GM19397 (cell line): ENCODE results near the gene CCDC47.

ENCODE experiments used
- ATAC-seq: cut with Tn5 transposase; IDR thresholded peaks from one replicate; pipeline ENCODE4 v1.9.1; 2021; ENCODE audit warnings: mild to moderate bottlenecking, moderate library complexity; ENCODE audit not compliant: unreplicated experiment

CCDC47 gene

DNA sequence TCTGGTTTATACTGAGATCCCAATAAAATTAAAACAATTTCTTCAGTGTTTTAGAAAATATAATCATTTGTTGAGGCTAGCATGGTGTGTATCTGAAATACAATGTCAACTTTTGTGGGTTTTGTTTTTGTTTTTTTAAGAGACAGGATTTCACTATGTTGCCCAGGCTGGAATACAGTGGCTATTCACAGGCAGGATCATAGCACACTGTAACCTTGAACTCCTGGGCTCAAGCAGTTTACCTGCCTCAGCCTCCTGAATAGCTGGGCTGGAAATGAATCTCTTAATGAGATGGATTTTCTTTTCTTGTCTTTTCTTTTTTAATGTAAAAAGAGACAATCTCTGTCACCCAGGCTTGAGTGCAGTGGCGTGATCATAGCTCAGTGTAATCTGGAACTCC is 12.7 kb upstream of the CCDC47 start:
- no peak for ATAC-seq

DNA sequence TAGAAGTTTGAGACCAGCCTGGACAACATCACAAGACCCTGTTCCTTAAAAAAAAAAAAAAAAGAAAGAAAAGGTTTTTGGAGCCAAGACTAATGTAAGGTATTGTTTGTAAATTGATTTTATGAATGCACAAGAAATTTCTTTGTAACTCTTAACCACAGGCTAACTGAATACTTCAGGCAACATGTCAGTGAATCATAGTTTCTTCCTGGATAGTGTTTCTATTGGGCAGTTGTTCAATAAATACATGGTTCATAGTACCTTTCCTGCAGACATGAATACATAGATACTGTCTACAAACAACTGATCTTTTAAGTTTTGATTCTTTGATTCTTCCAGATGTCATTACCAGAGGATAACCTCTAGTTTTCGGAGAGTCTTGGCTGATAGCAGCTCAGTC is 12.2 kb upstream of the CCDC47 start:
- no peak for ATAC-seq

DNA sequence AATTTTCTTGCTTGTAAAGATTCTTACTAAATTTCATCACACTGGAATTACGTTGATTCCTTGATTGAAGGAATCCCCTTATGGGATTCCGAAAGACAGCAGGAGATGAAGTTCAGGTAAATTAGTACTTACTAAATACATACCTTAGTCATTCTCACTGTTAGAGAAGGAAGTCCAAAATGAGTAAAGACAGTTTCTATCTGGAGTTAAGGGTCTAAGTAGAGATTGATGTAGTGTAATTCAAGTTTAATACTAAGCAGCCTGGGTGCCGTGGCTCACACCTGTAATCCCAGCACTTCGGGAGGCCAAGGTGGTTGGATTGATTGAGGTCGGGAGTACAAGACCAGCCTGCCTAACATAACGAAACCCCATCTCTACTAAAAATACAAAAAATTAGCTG is 10.1 kb upstream of the CCDC47 start:
- ATAC-seq = no peak

DNA sequence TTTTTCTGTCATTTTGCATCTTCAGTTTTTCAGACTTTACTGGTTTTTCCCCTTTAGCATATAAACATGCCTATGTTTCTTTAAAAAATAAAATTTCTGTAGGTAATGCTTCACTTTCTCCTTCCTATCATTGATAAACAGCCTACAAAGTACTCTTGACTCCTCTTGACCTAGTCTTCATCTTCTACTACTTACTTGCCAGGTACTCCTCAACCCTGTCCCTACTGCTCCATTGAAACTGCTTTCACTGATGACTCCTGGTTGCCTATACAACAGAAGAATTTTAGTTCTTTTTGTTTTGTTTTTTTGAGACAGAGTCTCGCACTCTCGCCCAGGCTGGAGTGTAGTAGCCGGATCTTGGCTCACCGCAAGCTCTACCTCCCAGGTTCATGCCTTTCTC is 7.5 kb upstream of the CCDC47 start:
- no peak for ATAC-seq

DNA sequence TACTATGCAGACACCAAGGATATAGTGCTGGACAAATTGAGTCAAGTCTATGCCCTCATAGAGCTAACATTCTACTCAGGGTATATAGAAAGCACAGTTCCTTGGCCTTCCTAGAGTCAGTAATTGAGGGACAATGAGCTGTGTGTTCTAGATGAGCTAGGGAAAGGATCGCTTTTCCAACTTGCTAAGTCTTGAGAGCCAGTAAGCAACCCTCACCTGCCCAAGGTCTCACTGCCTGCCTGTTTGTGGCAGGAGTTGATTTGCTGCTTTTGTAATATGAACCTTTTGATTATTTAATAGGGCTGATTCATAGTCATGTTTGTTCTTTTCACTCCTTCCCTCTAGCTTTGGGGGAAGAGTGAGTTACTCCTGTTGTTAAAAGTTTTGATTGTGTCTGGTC is 7.1 kb upstream of the CCDC47 start:
- no peak for ATAC-seq

DNA sequence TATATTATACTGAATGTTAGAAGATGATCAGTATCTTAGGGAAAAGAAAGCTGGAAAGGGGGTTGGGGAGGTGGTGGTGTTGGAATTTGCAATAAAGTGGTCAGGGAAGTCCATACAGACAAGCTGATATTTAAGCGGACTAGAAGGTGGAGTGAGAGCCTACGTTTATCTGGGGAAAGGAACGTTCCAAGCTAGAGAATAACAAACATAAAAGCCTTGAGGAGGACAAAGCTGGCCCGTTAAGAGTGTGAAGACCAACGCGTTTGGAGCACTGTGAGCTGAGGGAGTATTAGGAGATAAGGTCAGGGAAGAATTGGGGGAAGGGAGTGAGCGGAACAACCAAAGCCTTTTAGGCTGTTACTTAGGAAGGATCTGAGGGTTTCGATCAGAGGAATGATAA is 2.0 kb upstream of the CCDC47 start:
- ATAC-seq = no peak

DNA sequence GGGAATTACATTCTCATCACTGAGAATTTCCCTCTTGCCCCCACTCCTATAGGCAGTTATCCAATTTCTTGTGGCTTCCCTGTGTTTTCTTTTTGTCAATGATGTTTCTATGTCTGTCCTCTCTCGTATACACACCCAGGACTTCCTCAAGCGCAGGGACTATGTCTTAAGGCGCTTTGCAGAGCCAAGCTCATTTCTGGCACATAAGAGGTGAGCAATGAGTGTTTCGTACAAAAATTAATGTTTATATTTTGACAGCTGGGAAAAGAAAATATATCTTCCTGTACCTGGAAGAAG is 1.5 kb upstream of the CCDC47 start:
- no peak for ATAC-seq

DNA sequence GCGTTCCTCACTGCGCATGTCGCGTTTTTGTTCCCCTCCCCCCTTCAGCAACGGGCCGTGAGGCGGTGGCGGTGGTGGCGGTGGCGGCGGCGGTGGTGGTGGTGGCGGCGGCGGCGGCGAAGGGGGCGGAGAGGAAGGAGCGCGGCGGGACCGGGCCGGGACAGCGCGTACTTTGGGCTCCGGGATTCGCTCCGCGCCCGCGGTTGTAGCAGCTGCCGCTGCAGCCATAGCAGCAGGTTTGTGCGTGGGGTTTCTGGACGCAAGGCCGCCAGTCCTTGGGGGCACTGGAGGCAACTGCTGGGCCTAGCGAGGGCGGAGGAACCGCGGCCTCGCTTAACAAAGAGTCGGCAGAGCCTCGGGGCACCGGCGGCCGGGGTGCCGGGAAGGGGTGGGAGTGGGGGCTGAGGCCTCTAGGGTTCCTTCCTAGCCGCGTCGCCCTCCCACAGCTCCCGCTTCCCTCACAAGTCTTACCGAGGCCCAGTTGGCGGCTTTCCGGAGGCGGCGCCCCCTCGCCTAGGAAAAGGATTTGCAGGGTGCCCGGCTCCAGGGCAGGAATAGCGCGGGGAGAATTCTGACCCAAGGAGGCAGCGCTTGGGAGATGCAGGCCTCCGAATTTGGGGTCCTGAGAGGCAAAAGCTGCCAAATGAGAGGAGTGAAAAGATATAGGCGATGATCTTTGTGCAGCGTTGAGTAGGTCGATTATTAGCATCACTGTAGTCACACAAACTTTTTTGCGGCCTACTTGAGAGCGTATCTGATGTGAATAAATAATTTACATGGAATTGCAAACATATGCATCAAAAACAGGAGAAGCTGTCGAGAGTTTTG is 958 bp upstream of the CCDC47 start, which contains the start of gene DDX42:
TSS of gene DDX42 (plus strand) at position 30 of the 828 bp plus-strand sequence. CDS start 12,880 bp downstream, outside the sequence.
- peak; percentile 10 for ATAC-seq

DNA sequence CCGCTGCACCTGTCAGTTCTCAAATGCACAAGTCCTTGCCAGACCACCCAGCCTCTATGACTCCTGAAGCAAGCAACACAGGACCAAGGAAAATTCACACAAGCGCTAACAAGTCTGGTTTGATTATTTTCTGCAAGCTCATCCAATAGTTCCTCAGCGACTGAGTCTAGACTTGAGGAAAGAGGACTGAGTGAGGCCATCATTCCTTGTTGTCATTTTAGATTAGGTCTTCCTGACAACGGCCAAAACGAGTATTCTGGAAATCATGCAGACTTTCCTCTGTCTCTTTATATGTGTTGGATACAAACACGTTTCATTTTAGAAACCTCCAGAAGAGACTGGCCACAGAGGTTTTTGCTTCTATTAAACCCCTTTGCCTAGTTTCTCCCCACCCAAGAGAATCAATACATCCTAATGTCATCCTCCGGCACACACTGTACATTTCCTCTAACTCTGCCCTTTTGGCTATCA is 561 bp downstream of the CCDC47 start:
- ATAC-seq = no peak

DNA sequence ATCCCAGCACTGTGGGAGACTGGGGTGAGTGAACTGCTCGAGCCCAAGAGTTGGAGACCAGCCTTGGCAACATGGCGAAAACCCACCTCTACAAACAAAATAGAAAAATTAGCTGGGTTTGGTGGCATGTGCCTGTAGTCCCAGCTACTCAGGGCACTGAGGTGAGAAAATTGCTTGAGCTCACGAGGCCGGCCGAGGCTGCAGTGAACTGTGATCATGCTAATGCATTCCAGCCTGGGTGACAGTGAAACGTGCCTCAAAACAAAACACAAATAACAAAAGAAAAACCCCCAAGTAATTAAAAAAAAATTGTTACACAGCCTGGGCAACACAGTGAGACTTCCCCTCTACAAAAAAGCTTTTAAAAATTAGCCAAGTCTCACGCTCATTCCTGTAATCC is 5.0 kb downstream of the CCDC47 start:
- no peak for ATAC-seq

DNA sequence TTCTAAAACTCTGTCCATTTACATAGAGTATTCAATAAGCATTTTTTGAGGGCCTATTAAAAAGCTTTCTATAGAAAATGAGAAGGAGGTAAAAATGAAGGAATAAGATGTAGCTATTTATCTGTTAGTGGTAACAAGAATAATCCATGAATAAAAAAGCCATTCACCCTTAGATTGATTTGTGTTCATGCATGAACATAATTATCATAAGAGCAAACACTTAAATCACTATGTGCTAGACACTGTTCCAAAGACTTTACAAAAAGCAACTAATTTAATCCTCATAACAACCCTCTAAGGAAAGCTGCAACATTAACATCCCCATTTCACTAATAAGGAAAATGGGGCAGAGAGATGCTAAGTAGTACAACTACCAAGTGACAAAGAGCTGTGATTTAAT is 6.6 kb downstream of the CCDC47 start:
- ATAC-seq = no peak

DNA sequence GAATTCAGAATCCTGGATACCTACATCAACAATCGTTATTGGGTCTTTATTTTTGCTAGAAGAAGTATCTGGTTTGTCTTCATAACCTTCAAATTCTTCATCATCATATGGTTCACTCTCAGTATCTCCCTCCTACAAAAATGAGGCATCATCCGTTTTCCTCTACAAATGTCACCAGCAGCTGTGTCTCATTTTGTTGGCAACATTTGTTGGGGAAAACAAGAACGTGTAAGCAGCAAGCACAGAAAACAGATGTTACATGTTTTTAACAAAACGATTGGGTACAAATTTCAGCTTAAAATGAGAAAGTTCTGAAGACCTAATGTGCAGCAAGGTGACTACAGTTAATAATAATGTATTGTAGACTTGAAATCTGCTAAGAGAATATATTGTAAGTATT is 8.7 kb downstream of the CCDC47 start:
- no peak for ATAC-seq

DNA sequence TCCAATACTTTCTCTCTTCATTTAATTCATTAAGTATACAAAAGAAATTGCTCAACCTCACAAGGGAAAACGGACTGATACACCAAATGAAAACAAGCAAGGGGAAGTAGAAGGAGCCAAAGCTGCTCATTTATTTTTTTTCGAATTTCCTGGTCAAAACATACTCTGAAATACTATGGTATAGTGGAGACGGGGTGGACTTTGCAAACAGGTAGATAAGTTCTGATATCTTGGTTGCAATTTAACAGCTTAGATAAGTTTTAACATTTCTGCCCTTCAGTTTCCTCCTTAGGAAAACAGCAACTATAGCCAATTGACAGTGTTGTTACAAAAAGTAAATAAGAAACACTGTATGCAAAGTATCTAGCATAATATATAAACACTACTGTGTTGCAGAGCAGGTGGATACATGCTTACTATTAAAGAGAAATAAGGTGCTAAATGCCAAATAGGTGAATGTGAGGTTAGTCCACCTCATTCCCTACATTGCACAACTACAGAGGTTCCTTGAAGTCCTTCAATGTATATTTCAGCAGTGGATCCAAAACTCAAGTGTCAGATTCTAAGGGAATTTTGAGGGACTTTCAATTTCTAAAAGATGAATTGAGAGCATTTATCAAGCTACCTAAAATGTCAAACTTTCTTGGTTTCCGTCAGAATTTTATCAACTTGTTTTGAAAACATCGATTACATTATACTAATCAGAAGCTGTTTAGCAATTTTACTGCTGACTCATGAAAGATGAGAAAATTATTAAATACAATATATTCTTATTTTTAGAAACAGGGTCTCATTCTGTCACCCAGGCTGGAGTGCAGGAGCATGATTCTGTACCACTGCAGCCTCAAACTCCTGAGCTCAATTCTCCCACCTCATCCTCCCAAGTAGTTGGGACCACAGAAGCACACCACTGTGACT is 11.0 kb downstream of the CCDC47 start:
- no peak for ATAC-seq

DNA sequence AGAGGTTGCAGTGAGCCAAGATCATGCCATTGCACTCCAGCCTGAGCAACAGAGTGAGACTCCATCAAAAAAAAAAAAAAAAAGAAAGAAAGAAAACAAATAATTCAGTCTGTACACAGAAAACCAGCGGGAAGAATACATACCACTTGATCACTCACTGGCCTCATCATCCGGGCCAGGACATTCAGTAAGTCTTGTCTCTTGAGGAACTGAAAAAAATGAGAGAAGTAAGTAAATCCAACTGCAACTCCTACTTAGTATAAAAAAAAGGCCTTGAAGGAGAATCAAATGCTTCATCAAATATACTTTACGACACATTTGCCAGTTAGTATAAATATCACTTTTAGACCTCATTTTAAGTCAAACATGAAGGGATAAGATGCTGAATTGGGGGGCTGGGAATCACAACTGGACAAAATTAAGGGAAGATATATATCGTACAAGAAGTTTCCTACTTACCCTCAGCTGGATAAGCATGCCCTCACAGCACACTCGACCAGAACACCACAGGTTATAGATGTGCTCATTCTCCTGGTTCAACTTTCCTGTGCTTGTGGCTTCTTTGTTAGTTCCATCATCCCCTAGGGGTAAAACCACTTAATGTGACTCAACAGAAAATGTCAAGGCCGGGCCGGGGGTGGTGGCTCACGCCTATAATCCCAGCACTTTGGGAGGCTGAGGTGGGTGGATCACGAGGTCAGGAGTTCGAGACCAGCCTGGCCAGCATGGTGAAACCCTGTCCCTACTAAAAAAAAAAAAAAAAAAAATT is 12.4 kb downstream of the CCDC47 start:
- no peak for ATAC-seq

DNA sequence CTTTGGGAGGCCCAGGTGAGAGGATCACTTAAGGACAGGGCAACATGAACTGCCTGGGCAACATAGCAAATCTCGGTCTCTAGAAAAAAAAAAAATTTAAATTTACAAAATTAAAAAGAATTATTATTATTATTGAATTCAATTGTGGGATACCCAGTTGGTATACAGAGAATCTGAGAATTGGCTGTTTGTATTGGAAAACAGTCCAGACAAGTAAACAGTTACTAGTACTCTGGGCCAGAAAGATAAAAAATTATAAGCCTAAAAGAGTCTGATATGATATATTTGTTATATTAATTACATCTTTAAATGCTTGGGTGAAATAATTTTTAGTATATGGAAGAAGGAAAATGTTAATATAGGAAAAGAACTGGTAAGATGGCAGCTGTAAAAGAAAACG is 15.0 kb downstream of the CCDC47 start:
- ATAC-seq = no peak

DNA sequence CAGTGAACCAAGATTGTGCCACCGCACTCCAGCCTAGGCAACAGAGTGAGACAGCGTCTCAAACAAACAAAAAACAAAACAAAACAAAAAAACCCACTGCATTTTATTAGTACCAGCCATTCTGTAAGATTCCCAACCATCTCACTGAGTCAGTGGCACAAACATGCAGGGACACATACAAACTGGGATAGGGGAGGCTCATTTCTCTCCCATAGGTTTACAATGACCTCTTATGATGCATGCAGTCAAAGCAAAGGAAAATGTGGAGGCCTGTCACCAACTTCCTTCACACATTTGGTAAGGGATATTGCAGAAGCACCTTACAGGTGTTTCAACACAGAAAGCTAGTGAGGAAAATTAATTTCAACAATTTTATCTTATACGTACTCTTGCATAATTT is 19.4 kb downstream of the CCDC47 start:
- ATAC-seq = no peak

DNA sequence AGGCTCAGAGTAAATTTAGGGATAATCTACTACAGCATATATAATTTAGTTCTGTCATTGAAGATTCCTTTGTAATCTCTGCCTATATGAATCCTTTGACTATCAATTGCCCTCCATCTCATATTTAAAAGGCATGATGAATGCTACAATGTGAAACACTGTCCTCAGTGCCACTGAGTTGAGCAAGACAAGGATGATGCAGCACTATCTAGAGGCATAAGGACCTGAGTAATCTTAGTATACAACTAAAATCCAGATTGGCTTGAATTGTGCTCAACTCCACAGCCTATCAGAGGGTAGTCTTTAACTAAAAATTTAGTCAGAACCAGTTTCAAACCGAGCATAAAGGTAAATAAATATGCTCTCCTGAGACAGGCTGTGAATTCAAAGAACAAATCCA is 20.2 kb downstream of the CCDC47 start:
- no peak for ATAC-seq

DNA sequence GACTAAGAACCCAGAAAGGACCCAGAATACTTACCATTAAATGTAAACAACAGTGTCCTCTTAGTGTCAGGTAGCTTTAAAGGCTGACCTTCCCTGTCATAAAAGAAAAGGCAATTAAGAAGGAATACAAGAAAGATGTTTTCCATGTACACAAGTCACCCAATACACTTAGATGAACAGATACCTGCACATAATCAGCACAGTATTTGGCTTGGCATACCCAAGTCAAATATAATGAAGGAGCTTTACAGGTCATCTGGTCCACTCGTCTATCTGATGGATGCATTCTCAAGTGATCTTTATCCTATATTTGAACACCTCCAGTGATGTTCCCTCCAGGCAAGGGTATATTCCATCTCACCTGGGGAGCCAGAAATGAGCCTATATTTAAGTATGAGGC is 20.7 kb downstream of the CCDC47 start:
- no peak for ATAC-seq

DNA sequence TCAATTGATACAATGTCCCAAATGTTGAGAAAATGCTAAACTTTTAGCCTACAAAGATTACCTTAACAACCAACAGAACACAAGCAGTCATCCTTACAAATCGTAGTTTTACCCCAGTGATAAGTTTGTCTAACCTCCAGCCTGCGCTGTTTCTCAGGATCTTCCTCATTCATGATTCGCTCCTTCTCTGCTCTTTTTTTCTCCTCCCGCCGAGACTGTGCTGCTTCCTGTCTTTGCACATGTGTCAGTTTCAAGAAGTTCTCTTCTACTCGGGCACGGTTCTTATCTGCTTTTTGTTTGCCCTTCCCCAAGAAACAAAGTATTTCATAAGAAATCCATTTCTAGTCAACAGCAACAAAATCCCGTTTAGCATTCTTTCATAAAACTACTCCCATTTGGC is 21.6 kb downstream of the CCDC47 start:
- ATAC-seq = no peak

DNA sequence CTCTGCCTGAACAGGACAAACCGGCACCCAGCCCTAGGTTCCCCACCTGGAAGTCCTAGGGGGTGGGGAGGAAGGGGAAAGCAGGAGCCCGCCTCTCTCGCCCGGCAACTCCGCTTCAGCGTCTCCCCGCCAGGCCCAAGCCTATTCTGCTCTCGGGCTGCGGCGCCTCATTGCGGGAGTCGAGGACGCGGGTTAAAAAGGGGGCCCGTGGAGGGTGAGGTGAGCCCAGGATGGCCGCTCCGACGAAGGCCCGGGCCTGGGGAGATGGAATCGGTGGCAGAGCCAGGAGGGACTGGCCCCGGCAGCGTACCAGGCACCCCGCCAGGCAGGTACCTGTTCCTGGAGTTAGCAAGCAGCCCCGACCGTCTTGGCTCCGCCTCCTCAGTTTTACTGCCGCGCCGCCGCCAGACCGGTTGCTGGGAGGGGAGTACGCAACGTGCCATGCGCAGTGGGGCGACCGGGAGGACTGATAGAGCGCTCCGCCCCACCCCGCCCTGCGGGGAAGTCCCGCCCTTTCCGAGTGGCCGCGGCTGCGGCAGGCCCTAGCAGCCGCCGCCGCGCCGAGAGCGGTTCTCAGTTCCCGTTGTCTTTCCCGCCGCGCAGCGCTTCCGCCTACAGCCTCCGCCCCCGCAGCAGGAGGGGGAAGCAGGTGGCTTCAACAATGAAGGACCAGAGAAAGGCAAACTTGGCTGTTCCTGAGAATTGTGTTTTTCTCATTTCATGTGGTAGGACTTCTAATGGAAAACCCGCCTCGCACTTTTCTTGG is 31.8 kb downstream of the CCDC47 start, which contains the start of gene STRADA:
TSS of gene STRADA (minus strand) at position 392 of the 766 bp plus-strand sequence. CDS start 13,430 bp downstream, outside the sequence.
- ATAC-seq = peak; percentile 89

DNA sequence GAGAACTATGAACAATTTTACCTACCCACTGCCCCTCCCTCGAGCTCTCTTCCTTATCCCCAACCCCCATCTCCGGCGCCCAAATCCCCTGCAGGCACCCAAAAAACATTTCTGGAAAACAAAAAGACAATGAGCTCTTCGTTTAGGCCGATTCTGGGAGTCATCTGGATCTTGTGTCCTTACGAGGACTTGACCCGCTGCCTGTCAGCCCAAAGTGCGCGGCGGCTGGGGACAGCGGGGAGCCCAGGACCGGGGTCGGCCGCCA is 32.3 kb downstream of the CCDC47 start:
- peak; percentile 1 for ATAC-seq
